T-helper 1 cell (primary cell): ENCODE data around the gene APBB3.
"Not testable (repeated sequence)": the region's sequence is repeated elsewhere in the genome, so short reads cannot be mapped to it uniquely, and the experiment has no call there.

Source experiments
- DNase-seq, 5 donors: peaks; one replicate each; pipeline ENCODE4 v3.0.0-alpha.2; 2012 to 2020
- total RNA-seq, 4 donors: gene quantifications; one replicate each; lab custom pipeline; 2026; lab: John Stamatoyannopoulos, UW

The APBB3 gene
- total RNA-seq = 33.8 to 54.6 (median 48.7) reads per million in 4 donors

- DNase-seq = peak; percentile 95 to 100 (median 97)
These were observed at the start of gene APBB3, which contains the start of gene SLC35A4 for GRCh38 chr5:140564196-140565023. APBB3 (minus strand) TSS chr5:140564598; CDS start chr5:140564245, 353 bp downstream. SLC35A4 (plus strand) TSS chr5:140564828; CDS start chr5:140567170, 2,342 bp downstream.

GRCh38 chr5:140611020-140611521, 46.7 kb upstream of the APBB3 start:
- no peak for DNase-seq

- no peak for DNase-seq
These were observed 44.7 kb upstream of the APBB3 start for GRCh38 chr5:140609126-140609525.

- DNase-seq = no peak
These were observed 44.3 kb upstream of the APBB3 start for GRCh38 chr5:140608722-140609121.

- no peak for DNase-seq
These were observed 42.6 kb upstream of the APBB3 start for GRCh38 chr5:140607031-140607430.

- DNase-seq = no peak
These were observed 41.5 kb upstream of the APBB3 start for GRCh38 chr5:140605879-140606278.

GRCh38 chr5:140603734-140604133, 39.3 kb upstream of the APBB3 start:
- no peak for DNase-seq

- DNase-seq = not testable (repeated sequence)
These were observed 39.0 kb upstream of the APBB3 start for GRCh38 chr5:140603446-140603698.

- no peak for DNase-seq
These were observed 37.7 kb upstream of the APBB3 start for GRCh38 chr5:140602147-140602546.

- DNase-seq = no peak
These were observed 35.7 kb upstream of the APBB3 start for GRCh38 chr5:140600096-140600495.

- no peak for DNase-seq
These were observed 34.4 kb upstream of the APBB3 start for GRCh38 chr5:140598836-140599235.

- DNase-seq = no peak
These were observed 31.9 kb upstream of the APBB3 start for GRCh38 chr5:140596321-140596741.

GRCh38 chr5:140595538-140596300, 31.3 kb upstream of the APBB3 start:
- DNase-seq = no peak

GRCh38 chr5:140594169-140594568, 29.8 kb upstream of the APBB3 start:
- no peak for DNase-seq

- not testable (repeated sequence) for DNase-seq
These were observed 28.7 kb upstream of the APBB3 start for GRCh38 chr5:140593070-140593469.

GRCh38 chr5:140591747-140592372, 27.5 kb upstream of the APBB3 start:
- DNase-seq = no peak

GRCh38 chr5:140590861-140591260, 26.5 kb upstream of the APBB3 start:
- no peak for DNase-seq

GRCh38 chr5:140588311-140589070, 24.1 kb upstream of the APBB3 start:
- no peak for DNase-seq

- DNase-seq = no peak
These were observed 23.1 kb upstream of the APBB3 start for GRCh38 chr5:140587495-140587894.

GRCh38 chr5:140579188-140579747, 14.9 kb upstream of the APBB3 start:
- DNase-seq = not testable (repeated sequence)

GRCh38 chr5:140576776-140577201, 12.4 kb upstream of the APBB3 start:
- no peak for DNase-seq

- no peak for DNase-seq
These were observed 10.9 kb upstream of the APBB3 start for GRCh38 chr5:140575309-140575708.
